ENCODE data around the gene LPIN1. TPM values are rescaled to one million over a fixed set of nuclear protein-coding genes. Genes with fewer than 3 reads are reported as not detected.

LPIN1 gene
- total and polyA plus RNA-seq, 2 donors (not counting 1 experiment from before 2014, with no cell fraction given) = 36.3 to 99.1 TPM

DNA sequence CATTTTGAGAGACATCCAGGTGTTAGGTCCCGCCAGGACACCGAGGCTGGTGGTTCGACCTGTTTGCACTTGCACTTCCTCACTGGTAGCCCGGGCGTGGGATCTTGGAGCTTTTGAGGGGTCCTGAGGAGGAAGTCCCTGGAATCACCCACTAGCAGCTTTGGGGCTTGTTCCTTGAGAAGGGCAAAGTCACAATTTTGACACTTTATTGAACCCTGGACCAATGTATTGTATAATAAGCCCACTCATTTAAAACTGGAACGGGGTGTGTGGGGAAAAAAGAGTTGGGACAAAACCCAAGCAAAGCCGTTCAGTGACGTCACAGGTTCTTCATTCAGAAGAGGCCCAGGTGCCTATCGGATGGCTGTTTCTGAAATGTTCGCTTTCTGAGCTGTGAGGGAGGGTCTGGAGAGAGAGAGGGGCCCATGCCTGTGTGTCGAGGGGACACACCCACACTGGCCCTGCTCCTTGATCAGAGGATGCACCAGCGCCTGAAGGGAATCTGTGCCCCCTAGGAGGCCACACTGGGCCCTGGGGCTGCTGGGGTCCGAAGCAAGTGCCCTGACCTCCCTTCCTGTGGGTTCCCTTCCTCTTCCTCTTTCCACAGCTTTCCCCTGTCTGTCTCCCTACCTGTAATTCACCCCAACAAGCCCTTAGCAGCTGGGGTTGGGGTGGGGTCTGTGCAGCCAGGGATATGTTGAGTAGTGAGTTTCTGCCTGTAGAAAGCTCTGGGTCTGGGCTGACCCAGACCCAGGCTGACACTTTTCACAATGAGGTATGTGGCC is 2.6 kb downstream of the LPIN1 start:
- TF ChIP-seq EZH2 (IDR thresholded peaks at IDR 0.05; ENCODE audit: borderline replicate concordance, insufficient read depth, low read depth, low read length, poor library complexity, severe bottlenecking) = no peak
- TF ChIP-seq, protein P1, sequence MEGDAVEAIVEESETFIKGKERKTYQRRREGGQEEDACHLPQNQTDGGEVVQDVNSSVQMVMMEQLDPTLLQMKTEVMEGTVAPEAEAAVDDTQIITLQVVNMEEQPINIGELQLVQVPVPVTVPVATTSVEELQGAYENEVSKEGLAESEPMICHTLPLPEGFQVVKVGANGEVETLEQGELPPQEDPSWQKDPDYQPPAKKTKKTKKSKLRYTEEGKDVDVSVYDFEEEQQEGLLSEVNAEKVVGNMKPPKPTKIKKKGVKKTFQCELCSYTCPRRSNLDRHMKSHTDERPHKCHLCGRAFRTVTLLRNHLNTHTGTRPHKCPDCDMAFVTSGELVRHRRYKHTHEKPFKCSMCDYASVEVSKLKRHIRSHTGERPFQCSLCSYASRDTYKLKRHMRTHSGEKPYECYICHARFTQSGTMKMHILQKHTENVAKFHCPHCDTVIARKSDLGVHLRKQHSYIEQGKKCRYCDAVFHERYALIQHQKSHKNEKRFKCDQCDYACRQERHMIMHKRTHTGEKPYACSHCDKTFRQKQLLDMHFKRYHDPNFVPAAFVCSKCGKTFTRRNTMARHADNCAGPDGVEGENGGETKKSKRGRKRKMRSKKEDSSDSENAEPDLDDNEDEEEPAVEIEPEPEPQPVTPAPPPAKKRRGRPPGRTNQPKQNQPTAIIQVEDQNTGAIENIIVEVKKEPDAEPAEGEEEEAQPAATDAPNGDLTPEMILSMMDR (IDR thresholded peaks at IDR 0.05) = no peak
- intact Hi-C loops (cut with micrococcal nuclease) = no loop called here
- Mint-ChIP-seq H3K27me3 (no peaks in the 10 kb centered on the region), H3K9me3 (ENCODE audit: insufficient read depth) (no peaks in the 10 kb centered on the region), H3K4me3 (peak overlapping the region; percentile 92), H3K4me1 (peaks cover 82% of the 10 kb centered on the region), H3K27ac (peak overlapping the region; percentile 95)
- 9% methylated on average over 11 of the region's 13 CpGs for WGBS (ENCODE audit: insufficient coverage)
- ChIA-PET POLR2A (no interaction called here), CTCF (interaction anchor here (3.2 to 24.5 kb wide), 2 partner anchors 33 to 56 kb away, joined by 12 to 411 read pairs; no protein-coding TSS in a partner anchor)
- Histone ChIP-seq H3K9me3 (ENCODE audit: control extremely low read depth in 1 of 3, control insufficient read depth in 2 of 3, insufficient read depth in 1 of 3, low read length in 2 of 3) (no peaks in the 10 kb centered on the region), H4K20me1 (ENCODE audit: control insufficient read depth, insufficient read depth, low read length, poor library complexity, severe bottlenecking) (peaks cover 33% of the 10 kb centered on the region), H3K27ac (ENCODE audit: low read length in 2 of 2) (peak overlapping the region; percentile 70 to 90), H3K4me2 (replicated peaks; ENCODE audit: low read depth, low read length, poor library complexity, severe bottlenecking) (peak overlapping the region; percentile 94), H3K79me2 (ENCODE audit: control insufficient read depth, insufficient read depth, low read length) (peaks cover 80% of the 10 kb centered on the region), H3K4me1 (ENCODE audit: control insufficient read depth in 2 of 2, insufficient read depth in 2 of 2, low read length in 2 of 2) (peaks cover 66 to 90% of the 10 kb centered on the region in 2 donors), H3K36me3 (replicated peaks in 1 of 2; ENCODE audit: control extremely low read depth in 1 of 2, control insufficient read depth in 1 of 2, extremely low read depth in 1 of 2, insufficient read depth in 2 of 2, low read length in 1 of 2) (no peaks in the 10 kb centered on the region), H3K9ac (ENCODE audit: low read length) (peak overlapping the region; percentile 66), H3K27me3 (replicated peaks in 1 of 4; ENCODE audit: control extremely low read depth in 1 of 4, control insufficient read depth in 3 of 4, insufficient read depth in 4 of 4, low read length in 3 of 4) (no peaks in the 10 kb centered on the region), H2AFZ (ENCODE audit: insufficient read depth, low read depth, low read length, poor library complexity, severe bottlenecking) (no peak overlapping the region), H3K4me3 (ENCODE audit: control extremely low read depth in 1 of 5, extremely low read depth in 1 of 5, insufficient read depth in 1 of 5, low read depth in 2 of 5, low read length in 4 of 5) (peak overlapping the region in 3 of 5 experiments; percentile 5 to 85 (median 8))
- DNase-seq (peak; percentile 68), ATAC-seq (ENCODE audit: low read depth) (no peak)

Measured in B cell (primary cell).